Activated CD4-positive, alpha-beta T cell treated with anti-CD3 and anti-CD28 coated beads, Interleukin-2, Interleukin-4, amounts not matched to agents 100 ng/mL and 50 ng/mL, durations not matched to agents 16 hours and 8 hours (primary cell): ENCODE data around the gene PPP1R9B.
A peak's percentile ranks its signal among the peaks of the same experiment; 100 is the strongest.

Experiments
- DNase-seq: peaks from one replicate; pipeline ENCODE4 v3.0.0-alpha.2; 2020; ENCODE audit warnings: low spot score

Gene PPP1R9B

GRCh38 chr17:50150354-50151040 is at the start of gene PPP1R9B:
TSS of gene PPP1R9B (minus strand) at chr17:50150677. CDS start at chr17:50150513, 164 bp downstream.
- no peak for DNase-seq

GRCh38 chr17:50199803-50200456 is 49.5 kb upstream of the PPP1R9B start:
- peak; percentile 55 for DNase-seq

- no peak for DNase-seq
Observed at GRCh38 chr17:50199211-50199802, 48.8 kb upstream of the PPP1R9B start.

- DNase-seq = peak; percentile 57
Observed at GRCh38 chr17:50198026-50198669, 47.7 kb upstream of the PPP1R9B start.

GRCh38 chr17:50196826-50197225 is 46.3 kb upstream of the PPP1R9B start:
- no peak for DNase-seq

GRCh38 chr17:50196036-50196435 is 45.6 kb upstream of the PPP1R9B start:
- no peak for DNase-seq

GRCh38 chr17:50194934-50195865 is 44.7 kb upstream of the PPP1R9B start:
- no peak for DNase-seq

GRCh38 chr17:50194140-50194933 is 43.9 kb upstream of the PPP1R9B start:
- DNase-seq = no peak

- no peak for DNase-seq
Observed at GRCh38 chr17:50192618-50193291, 42.3 kb upstream of the PPP1R9B start.

- DNase-seq = no peak
Observed at GRCh38 chr17:50192144-50192617, 41.7 kb upstream of the PPP1R9B start.

- no peak for DNase-seq
Observed at GRCh38 chr17:50191359-50192143, 41.1 kb upstream of the PPP1R9B start.

- DNase-seq = no peak
Observed at GRCh38 chr17:50190603-50191358, 40.3 kb upstream of the PPP1R9B start.

- DNase-seq = no peak
Observed at GRCh38 chr17:50190293-50190602, 39.8 kb upstream of the PPP1R9B start.

GRCh38 chr17:50189550-50190292 is 39.2 kb upstream of the PPP1R9B start:
- DNase-seq = no peak

- no peak for DNase-seq
Observed at GRCh38 chr17:50188921-50189549, 38.6 kb upstream of the PPP1R9B start.

- no peak for DNase-seq
Observed at GRCh38 chr17:50188531-50188920, 38.0 kb upstream of the PPP1R9B start.

GRCh38 chr17:50187751-50188530 is 37.5 kb upstream of the PPP1R9B start:
- DNase-seq = no peak
